OCI-LY3 (cell line): Measurements from ENCODE around the gene ZMYND10.

ENCODE experiments used
- CTCF ChIP-seq: fragments of 200-600, 300-600 bp; sonication (generic); IDR thresholded peaks from 2 replicates; pipeline ENCODE4 v1.5.1; 2014; ENCODE audit warnings: antibody characterized with exemption, low read length, low read depth
- EZH2phosphoT487 ChIP-seq: fragments of 200-600 bp; shearing (Covaris generic); IDR thresholded peaks from 2 replicates; pipeline ENCODE4 v1.6.1; 2018; ENCODE audit warnings: antibody characterized with exemption, mixed run types, low read depth

DNA sequence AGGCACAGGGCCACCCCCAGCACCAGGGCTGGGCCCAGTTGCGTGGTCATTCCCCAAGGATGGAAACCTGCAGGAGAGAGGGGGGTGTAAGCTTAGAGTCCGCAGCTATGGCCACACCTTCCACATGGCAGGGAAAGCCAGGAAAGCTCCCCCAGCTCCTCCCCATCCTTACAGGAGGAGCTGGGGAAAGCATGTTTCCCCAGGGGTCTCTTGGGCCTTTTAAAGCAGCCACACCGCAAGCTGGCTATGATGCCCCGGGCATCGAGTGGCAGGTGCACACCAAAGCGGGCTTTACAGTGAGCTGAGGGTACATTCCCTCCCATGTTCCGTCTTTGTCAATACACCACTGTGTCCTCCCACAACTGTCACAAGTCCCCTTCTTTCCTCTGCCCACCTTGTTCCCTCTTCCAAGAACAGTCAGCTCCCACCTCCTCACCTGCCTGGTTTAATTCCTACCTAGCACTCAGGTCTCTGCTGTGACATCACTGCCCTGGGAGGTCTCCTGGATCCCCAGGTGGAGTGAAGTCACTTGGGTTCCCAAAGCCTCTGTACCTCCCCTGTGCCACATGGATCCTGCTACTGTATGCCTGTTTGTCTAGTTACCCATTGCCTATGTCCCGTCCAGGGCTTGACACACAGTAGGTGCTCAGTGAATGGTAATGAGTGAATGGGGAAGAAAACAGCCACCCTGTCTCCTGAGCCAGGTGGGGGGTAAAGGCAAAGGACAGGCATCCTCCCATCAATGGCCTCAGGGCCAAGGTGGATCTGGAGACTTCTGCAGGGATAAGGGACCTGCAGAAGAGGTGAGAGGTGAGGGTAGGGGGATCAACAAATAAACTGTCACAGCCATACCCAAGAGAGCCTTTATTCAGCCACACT, 49.7 kb downstream of the ZMYND10 start:
- TF ChIP-seq CTCF (no peak), EZH2phosphoT487 (no peak)
